ENCODE data around the gene PAXIP1.

The PAXIP1 gene

GRCh38 chr7:154907651-154908620, 95.0 kb downstream of the PAXIP1 start:
- Histone ChIP-seq H3K27ac (ENCODE audit: low read depth, low read length) (no peak overlapping the region), H3K36me3 (ENCODE audit: control insufficient read depth in 1 of 2, insufficient read depth in 2 of 2, low read length in 2 of 2) (no peaks in the 10 kb centered on the region), H3K4me1 (ENCODE audit: control insufficient read depth in 1 of 2, insufficient read depth in 2 of 2, low read length in 2 of 2) (no peaks in the 10 kb centered on the region), H3K27me3 (ENCODE audit: control insufficient read depth in 1 of 2, insufficient read depth in 2 of 2, low read length in 2 of 2) (no peaks in the 10 kb centered on the region), H3K4me3 (ENCODE audit: low read depth in 1 of 2, low read length in 2 of 2) (no peak overlapping the region), H3K9ac (ENCODE audit: low read depth in 1 of 2, low read length in 2 of 2) (no peak overlapping the region), H3K9me3 (ENCODE audit: control insufficient read depth in 1 of 2, low read length in 2 of 2) (peaks cover 5 to 7% of the 10 kb centered on the region in 2 donors)

- Histone ChIP-seq H3K27ac (ENCODE audit: low read depth, low read length) (no peak overlapping the region), H3K27me3 (ENCODE audit: control insufficient read depth in 1 of 2, insufficient read depth in 2 of 2, low read length in 2 of 2) (no peaks in the 10 kb centered on the region), H3K9me3 (ENCODE audit: control insufficient read depth in 1 of 2, low read length in 2 of 2) (peaks cover 5 to 7% of the 10 kb centered on the region in 2 donors), H3K9ac (ENCODE audit: low read depth in 1 of 2, low read length in 2 of 2) (no peak overlapping the region), H3K4me3 (ENCODE audit: low read depth in 1 of 2, low read length in 2 of 2) (no peak overlapping the region), H3K36me3 (ENCODE audit: control insufficient read depth in 1 of 2, insufficient read depth in 2 of 2, low read length in 2 of 2) (no peaks in the 10 kb centered on the region), H3K4me1 (ENCODE audit: control insufficient read depth in 1 of 2, insufficient read depth in 2 of 2, low read length in 2 of 2) (no peaks in the 10 kb centered on the region)
Observed at GRCh38 chr7:154906736-154907355, 96.1 kb downstream of the PAXIP1 start.

GRCh38 chr7:154906201-154906600, 96.7 kb downstream of the PAXIP1 start:
- H3K4me3 ChIP-seq (ENCODE audit: low read depth in 1 of 2, low read length in 2 of 2), result no peak overlapping the region
- H3K27me3 ChIP-seq (ENCODE audit: control insufficient read depth in 1 of 2, insufficient read depth in 2 of 2, low read length in 2 of 2), result no peaks in the 10 kb centered on the region
- no peak overlapping the region for H3K27ac ChIP-seq (ENCODE audit: low read depth, low read length)
- no peaks in the 10 kb centered on the region for H3K36me3 ChIP-seq (ENCODE audit: control insufficient read depth in 1 of 2, insufficient read depth in 2 of 2, low read length in 2 of 2)
- H3K4me1 ChIP-seq (ENCODE audit: control insufficient read depth in 1 of 2, insufficient read depth in 2 of 2, low read length in 2 of 2), result no peaks in the 10 kb centered on the region
- peaks cover 2 to 5% of the 10 kb centered on the region in 2 donors for H3K9me3 ChIP-seq (ENCODE audit: control insufficient read depth in 1 of 2, low read length in 2 of 2)
- H3K9ac ChIP-seq (ENCODE audit: low read depth in 1 of 2, low read length in 2 of 2), result no peak overlapping the region

- Histone ChIP-seq H3K36me3 (ENCODE audit: control insufficient read depth in 1 of 2, insufficient read depth in 2 of 2, low read length in 2 of 2) (no peaks in the 10 kb centered on the region), H3K9me3 (ENCODE audit: control insufficient read depth in 1 of 2, low read length in 2 of 2) (no peaks in the 10 kb centered on the region), H3K27me3 (ENCODE audit: control insufficient read depth in 1 of 2, insufficient read depth in 2 of 2, low read length in 2 of 2) (no peaks in the 10 kb centered on the region), H3K4me3 (ENCODE audit: low read depth in 1 of 2, low read length in 2 of 2) (no peak overlapping the region), H3K9ac (ENCODE audit: low read depth in 1 of 2, low read length in 2 of 2) (no peak overlapping the region), H3K27ac (ENCODE audit: low read depth, low read length) (no peak overlapping the region), H3K4me1 (ENCODE audit: control insufficient read depth in 1 of 2, insufficient read depth in 2 of 2, low read length in 2 of 2) (no peaks in the 10 kb centered on the region)
Observed at GRCh38 chr7:154905615-154906014, 97.3 kb downstream of the PAXIP1 start.

GRCh38 chr7:154905146-154905545, 97.8 kb downstream of the PAXIP1 start:
- no peak overlapping the region for H3K9ac ChIP-seq (ENCODE audit: low read depth in 1 of 2, low read length in 2 of 2)
- no peaks in the 10 kb centered on the region for H3K4me1 ChIP-seq (ENCODE audit: control insufficient read depth in 1 of 2, insufficient read depth in 2 of 2, low read length in 2 of 2)
- no peak overlapping the region for H3K27ac ChIP-seq (ENCODE audit: low read depth, low read length)
- H3K36me3 ChIP-seq (ENCODE audit: control insufficient read depth in 1 of 2, insufficient read depth in 2 of 2, low read length in 2 of 2), result no peaks in the 10 kb centered on the region
- no peaks in the 10 kb centered on the region for H3K9me3 ChIP-seq (ENCODE audit: control insufficient read depth in 1 of 2, low read length in 2 of 2)
- no peak overlapping the region for H3K4me3 ChIP-seq (ENCODE audit: low read depth in 1 of 2, low read length in 2 of 2)
- no peaks in the 10 kb centered on the region for H3K27me3 ChIP-seq (ENCODE audit: control insufficient read depth in 1 of 2, insufficient read depth in 2 of 2, low read length in 2 of 2)

GRCh38 chr7:154903083-154903731, 99.7 kb downstream of the PAXIP1 start:
- H3K9ac ChIP-seq (ENCODE audit: low read depth in 1 of 2, low read length in 2 of 2), result no peak overlapping the region
- H3K4me1 ChIP-seq (ENCODE audit: control insufficient read depth in 1 of 2, insufficient read depth in 2 of 2, low read length in 2 of 2), result no peaks in the 10 kb centered on the region
- no peaks in the 10 kb centered on the region for H3K27me3 ChIP-seq (ENCODE audit: control insufficient read depth in 1 of 2, insufficient read depth in 2 of 2, low read length in 2 of 2)
- H3K27ac ChIP-seq (ENCODE audit: low read depth, low read length), result no peak overlapping the region
- H3K4me3 ChIP-seq (ENCODE audit: low read depth in 1 of 2, low read length in 2 of 2), result no peak overlapping the region
- no peaks in the 10 kb centered on the region for H3K36me3 ChIP-seq (ENCODE audit: control insufficient read depth in 1 of 2, insufficient read depth in 2 of 2, low read length in 2 of 2)
- H3K9me3 ChIP-seq (ENCODE audit: control insufficient read depth in 1 of 2, low read length in 2 of 2), result no peaks in the 10 kb centered on the region

GRCh38 chr7:154902600-154903082, 100.3 kb downstream of the PAXIP1 start:
- Histone ChIP-seq H3K27ac (ENCODE audit: low read depth, low read length) (no peak overlapping the region), H3K9me3 (ENCODE audit: control insufficient read depth in 1 of 2, low read length in 2 of 2) (no peaks in the 10 kb centered on the region), H3K27me3 (ENCODE audit: control insufficient read depth in 1 of 2, insufficient read depth in 2 of 2, low read length in 2 of 2) (no peaks in the 10 kb centered on the region), H3K4me3 (ENCODE audit: low read depth in 1 of 2, low read length in 2 of 2) (no peak overlapping the region), H3K36me3 (ENCODE audit: control insufficient read depth in 1 of 2, insufficient read depth in 2 of 2, low read length in 2 of 2) (no peaks in the 10 kb centered on the region), H3K9ac (ENCODE audit: low read depth in 1 of 2, low read length in 2 of 2) (no peak overlapping the region), H3K4me1 (ENCODE audit: control insufficient read depth in 1 of 2, insufficient read depth in 2 of 2, low read length in 2 of 2) (no peaks in the 10 kb centered on the region)

GRCh38 chr7:154899862-154900261, 103.1 kb downstream of the PAXIP1 start:
- H3K4me3 ChIP-seq (ENCODE audit: low read depth in 1 of 2, low read length in 2 of 2), result no peak overlapping the region
- no peaks in the 10 kb centered on the region for H3K36me3 ChIP-seq (ENCODE audit: control insufficient read depth in 1 of 2, insufficient read depth in 2 of 2, low read length in 2 of 2)
- H3K9ac ChIP-seq (ENCODE audit: low read depth in 1 of 2, low read length in 2 of 2), result no peak overlapping the region
- H3K27me3 ChIP-seq (ENCODE audit: control insufficient read depth in 1 of 2, insufficient read depth in 2 of 2, low read length in 2 of 2), result no peaks in the 10 kb centered on the region
- H3K9me3 ChIP-seq (ENCODE audit: control insufficient read depth in 1 of 2, low read length in 2 of 2), result no peaks in the 10 kb centered on the region
- H3K4me1 ChIP-seq (ENCODE audit: control insufficient read depth in 1 of 2, insufficient read depth in 2 of 2, low read length in 2 of 2), result no peaks in the 10 kb centered on the region
- no peak overlapping the region for H3K27ac ChIP-seq (ENCODE audit: low read depth, low read length)

GRCh38 chr7:154898973-154899855, 103.7 kb downstream of the PAXIP1 start:
- H3K36me3 ChIP-seq (ENCODE audit: control insufficient read depth in 1 of 2, insufficient read depth in 2 of 2, low read length in 2 of 2), result no peaks in the 10 kb centered on the region
- no peak overlapping the region for H3K27ac ChIP-seq (ENCODE audit: low read depth, low read length)
- no peaks in the 10 kb centered on the region for H3K9me3 ChIP-seq (ENCODE audit: control insufficient read depth in 1 of 2, low read length in 2 of 2)
- no peak overlapping the region for H3K4me3 ChIP-seq (ENCODE audit: low read depth in 1 of 2, low read length in 2 of 2)
- no peaks in the 10 kb centered on the region for H3K27me3 ChIP-seq (ENCODE audit: control insufficient read depth in 1 of 2, insufficient read depth in 2 of 2, low read length in 2 of 2)
- no peaks in the 10 kb centered on the region for H3K4me1 ChIP-seq (ENCODE audit: control insufficient read depth in 1 of 2, insufficient read depth in 2 of 2, low read length in 2 of 2)
- no peak overlapping the region for H3K9ac ChIP-seq (ENCODE audit: low read depth in 1 of 2, low read length in 2 of 2)

All from duodenal mucosa (tissue), 2 donors.